HG02884 (cell line): Measurements from ENCODE around the gene NDN.
"Not testable (repeated sequence)": the region's sequence is repeated elsewhere in the genome, so short reads cannot be mapped to it uniquely, and the experiment has no call there.

Source experiments
- ATAC-seq: cut with Tn5 transposase; IDR thresholded peaks from one replicate; pipeline ENCODE4 v1.9.1; 2021; ENCODE audit warnings: mild to moderate bottlenecking, moderate library complexity; ENCODE audit not compliant: unreplicated experiment

NDN gene, protein sequence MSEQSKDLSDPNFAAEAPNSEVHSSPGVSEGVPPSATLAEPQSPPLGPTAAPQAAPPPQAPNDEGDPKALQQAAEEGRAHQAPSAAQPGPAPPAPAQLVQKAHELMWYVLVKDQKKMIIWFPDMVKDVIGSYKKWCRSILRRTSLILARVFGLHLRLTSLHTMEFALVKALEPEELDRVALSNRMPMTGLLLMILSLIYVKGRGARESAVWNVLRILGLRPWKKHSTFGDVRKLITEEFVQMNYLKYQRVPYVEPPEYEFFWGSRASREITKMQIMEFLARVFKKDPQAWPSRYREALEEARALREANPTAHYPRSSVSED

DNA sequence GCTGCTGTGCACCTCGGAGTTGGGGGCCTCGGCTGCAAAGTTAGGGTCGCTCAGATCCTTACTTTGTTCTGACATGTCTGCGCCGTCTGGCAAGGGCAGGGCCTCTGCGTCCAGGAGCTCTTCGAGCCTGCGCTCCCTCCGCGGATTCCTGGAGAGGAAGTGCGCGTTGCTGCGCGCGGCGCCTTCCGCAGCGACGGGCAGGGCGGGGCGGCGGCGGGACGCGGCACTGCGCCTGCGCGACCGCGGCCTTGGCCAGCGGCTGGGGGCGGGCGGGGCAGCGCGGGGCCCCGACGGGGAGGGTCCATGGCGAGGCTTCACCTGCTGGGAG, at the start of gene NDN:
TSS of gene NDN (minus strand) at position 163 of the 328 bp plus-strand sequence. CDS start at position 75, 88 bp downstream.
- no peak for ATAC-seq

DNA sequence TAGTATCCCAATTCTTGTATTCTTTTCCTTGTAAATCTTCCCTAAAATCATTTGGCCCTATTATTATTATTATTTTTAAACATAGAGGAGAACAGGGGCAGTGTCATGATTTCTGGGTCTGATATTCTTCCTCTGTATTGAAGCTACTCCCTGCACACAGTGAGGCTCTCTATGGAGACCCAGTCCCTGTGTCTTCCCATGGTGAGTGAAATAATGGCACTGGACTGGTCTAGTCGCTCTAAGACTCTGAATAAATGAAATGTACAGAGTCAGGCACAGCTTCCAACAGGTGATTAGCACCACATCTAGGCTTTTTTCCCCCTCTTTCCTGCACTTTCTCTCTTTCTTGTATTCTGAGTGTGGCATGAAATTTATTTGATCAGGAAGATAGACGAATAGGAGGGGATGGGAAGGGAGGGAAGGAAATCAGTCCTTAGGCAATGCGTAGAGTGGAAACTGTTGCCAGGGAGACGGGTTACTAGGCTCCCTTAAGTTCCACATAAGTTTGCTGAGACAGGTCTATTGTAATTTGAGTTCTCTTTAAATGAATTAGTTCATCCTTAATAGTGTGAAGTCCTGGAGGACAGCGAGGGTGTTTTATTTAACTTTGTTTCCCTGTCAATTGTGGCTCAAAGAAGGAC, 49.0 kb upstream of the NDN start:
- no peak for ATAC-seq

DNA sequence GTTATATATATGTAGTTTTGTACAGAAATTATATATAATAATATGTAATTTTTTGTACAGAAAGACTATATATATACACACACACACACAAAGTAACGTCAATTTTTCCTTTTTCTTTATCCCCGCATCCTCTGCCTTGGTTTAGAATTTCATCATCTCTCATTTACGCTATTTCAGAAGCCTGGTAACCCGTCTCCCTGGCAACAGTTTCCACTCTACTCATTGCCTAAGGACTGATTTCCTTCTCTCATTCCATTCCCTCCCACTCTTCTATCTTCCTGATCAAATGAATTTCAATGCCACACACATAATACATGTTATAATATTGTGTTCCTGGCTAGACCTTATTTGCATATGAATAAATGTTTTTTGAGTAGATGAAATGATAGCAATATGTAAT, 47.8 kb upstream of the NDN start:
- no peak for ATAC-seq

DNA sequence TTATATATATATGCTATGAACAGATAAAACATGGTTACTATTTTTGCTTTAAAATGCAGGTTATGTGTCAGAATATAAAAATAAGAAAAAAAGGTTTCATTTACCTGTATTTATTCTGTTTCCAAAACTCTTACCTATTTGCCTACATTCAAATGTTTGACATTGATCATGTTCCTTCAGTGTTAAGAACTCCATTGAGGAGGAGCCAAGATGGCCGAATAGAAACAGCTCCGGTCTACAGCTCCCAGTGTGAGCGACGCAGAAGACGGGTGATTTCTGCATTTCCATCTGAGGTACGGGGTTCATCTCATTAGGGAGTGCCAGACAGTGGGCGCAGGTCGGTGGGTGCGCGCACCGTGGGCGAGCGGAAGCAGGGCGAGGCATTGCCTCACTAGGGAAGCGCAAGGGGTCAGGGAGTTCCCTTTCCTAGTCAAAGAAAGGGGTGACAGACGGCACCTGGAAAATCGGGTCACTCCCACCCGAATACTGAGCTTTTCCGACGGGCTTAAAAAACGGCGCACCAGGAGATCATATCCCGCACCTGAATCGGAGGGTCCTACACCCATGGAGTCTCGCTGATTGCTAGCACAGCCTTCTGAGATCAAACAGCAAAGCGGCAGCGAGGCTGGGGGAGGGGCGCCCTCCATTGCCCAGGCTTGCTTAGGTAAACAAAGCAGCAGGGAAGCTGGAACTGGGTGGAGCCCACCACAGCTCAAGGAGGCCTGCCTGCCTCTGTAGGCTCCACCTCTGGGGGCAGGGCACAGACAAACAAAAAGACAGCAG, 27.0 kb upstream of the NDN start:
- ATAC-seq = not testable (repeated sequence)

DNA sequence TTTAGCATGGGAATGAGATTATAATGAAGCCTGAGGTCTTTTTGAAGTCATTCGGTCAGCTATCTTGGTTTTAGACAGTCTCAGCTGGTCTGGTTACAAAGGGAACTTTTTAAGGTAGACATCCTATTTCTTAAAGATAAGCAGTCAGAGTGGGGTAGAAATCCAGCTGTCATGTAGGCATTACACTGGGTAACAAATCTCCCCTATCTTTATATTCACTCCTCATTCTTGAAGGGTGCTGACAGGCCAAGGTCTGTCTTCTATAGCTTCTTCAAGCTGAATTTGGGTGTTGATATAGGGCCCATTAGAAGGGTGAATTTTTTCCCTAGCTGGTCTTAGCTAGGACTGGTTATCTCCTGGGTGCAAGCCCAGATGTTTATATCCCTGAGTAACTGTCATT, 21.2 kb upstream of the NDN start:
- ATAC-seq = no peak

DNA sequence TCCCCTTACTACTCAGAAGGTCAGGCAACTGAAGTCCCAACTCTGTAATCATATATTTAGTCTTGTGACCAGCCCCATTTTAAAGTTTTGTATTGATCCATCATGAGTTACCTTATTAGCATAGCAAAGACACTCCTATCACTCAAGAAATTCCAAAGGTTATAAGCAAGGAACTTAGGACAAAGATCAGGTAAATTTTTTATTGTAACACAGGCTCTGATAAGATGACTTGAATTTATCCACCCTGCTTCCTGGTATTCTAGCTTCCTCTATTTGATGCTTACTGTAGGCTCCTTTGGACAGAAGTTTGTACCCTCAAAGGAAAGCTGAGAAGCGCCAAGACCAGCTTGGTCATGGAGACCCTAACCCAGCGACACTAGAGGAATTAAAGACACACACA, 8.2 kb upstream of the NDN start:
- no peak for ATAC-seq

DNA sequence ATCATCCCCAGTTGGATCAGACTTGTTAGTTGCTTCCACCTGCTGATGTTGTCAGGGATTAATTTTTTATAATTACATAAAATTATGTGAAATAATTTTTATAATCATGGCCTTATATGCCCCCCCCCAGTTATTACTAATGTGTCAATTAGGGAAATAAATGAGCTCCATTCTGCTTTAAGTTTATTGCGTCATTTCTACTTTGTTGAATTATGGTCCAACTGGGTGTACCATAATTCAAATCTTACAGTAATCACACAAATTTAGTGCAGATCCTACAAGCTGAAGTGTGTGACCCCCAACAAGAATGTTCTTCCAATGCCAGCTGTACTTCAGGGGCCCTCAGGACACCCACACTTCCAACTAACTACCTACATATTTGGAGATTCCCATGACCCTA, 7.5 kb upstream of the NDN start:
- ATAC-seq = no peak

DNA sequence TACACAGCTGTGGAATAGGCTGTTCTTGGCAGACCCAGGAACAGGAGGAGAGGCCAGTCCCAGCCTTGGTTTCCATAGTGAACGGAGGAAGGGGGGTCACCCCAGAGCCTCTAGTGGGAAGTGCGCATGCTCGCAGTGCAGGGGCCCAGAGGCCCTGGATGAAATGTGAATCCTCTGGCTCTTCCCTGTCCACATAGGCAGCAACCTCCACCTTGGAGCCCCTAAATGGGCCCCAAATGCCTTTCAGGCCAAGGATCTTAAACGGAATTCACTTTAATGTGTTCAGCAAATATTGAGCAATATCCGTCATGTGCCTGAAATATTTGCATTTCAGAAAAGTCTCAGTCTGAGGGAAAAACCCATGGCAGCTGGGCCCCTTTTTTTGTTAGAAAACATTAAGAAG, 3.3 kb upstream of the NDN start:
- ATAC-seq = no peak

DNA sequence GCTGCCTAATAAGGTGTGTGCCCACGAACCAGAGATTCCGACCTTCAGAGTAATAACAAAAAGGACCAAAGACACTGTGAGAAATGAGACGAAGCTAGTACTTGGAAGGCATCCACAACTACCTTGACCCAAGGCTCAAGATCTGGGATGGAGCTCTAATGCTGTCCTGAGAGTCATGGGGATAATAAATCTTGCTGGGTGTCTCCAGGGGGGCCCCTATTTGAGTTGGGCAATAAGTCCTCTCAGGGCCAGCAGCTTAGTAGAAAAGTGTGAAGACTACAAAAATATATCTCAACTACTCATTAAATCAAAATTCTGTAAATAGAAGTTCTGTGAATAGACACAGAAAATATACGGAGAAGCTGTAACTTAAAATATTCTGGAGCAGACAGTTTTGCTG, 2.9 kb upstream of the NDN start:
- ATAC-seq = no peak

DNA sequence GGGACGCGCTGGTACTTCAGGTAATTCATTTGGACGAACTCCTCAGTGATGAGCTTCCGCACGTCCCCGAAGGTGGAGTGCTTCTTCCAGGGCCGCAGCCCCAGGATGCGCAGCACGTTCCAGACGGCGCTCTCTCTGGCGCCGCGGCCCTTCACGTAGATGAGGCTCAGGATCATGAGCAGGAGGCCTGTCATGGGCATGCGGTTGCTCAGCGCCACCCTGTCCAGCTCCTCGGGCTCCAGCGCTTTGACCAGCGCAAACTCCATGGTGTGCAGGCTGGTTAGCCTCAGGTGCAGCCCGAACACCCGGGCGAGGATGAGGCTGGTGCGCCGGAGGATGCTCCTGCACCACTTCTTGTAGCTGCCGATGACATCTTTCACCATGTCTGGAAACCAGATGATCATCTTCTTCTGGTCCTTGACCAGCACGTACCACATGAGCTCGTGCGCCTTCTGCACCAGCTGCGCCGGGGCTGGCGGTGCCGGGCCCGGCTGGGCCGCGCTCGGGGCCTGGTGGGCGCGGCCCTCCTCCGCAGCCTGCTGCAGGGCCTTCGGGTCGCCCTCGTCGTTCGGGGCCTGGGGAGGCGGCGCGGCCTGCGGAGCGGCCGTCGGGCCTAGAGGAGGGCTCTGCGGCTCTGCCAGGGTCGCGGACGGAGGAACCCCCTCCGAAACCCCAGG, 501 bp downstream of the NDN start:
- ATAC-seq = no peak

DNA sequence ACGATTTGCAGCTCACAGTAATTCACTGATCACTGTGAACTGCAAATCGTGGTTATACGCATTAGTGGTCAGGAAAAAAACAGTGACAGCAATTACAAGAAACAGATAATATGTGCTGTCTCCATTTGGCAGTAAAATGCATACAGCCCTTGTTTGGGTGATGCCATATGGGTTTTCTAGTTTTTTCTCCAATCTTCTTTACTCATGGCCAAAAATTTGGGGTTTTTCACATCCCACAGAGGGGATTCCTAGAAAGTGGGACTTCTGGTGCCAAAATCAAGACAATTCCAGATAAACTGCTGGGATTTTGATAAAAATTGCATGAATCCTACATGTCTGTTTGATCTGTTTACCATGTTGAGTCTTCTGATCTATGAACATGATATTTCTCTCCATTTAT, 15.6 kb downstream of the NDN start:
- no peak for ATAC-seq

DNA sequence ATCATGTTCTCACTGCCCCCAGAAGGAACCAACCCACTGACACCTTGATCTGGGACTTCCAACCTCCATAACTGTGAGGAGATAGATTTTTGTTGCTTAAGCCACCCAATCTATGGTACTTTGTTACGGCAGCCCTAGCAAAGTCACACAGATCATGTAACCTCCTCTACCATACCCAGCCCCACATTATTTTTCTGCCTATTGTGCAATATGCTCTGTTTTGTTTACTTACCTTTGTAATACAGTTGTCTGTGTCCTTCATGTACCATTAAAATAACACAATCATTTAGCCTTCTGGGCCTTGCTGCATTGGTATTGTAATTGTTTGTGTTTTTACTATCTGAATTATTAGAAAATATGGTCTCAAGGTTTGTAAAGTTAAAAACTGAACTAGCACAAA, 16.1 kb downstream of the NDN start:
- no peak for ATAC-seq

DNA sequence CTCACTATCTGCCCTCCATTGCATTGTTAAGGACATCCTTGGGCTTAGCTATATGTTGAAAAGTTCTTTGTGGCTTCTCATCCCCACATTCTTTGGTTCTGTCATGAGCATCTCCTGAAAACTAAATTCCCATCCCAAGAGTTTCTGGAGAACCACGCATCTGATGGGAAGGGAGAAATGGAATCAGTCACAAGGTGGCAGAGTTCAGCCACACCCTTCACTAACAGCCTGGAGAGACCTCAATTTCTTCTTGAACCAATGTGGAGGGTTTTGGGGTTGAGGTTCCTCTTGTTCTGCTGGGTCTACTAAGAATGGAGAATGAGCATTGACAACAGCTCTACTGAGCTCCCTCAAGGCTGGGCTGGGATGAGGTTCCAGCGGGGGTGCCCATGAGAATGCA, 23.9 kb downstream of the NDN start:
- no peak for ATAC-seq

DNA sequence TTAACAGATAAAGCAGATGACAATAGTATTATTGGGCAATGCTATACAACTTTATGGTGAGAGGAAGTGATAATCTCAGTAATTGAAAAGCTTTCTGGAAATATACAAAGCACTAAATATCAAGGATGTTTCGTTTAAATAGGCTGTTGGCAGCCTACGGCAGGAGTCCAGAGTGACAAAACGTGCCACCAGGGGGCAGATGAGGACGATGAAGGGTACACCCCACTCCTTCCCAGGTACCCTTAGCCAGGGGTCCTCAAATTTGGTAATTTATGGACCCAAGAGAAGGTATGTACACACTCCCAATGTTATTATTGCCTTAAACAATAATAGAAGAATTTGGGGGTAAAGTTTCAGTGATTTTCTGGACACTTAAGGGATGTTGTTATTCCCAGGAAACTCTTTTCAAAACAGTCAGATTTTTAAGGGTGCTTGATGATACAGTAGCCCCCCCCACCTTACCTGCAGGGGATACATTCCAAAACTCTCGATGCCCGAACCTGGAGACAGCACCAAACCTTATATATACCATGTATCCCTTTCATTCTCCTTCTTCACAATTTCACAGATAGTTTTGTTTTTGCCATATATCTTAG, 38.1 kb downstream of the NDN start:
- no peak for ATAC-seq

DNA sequence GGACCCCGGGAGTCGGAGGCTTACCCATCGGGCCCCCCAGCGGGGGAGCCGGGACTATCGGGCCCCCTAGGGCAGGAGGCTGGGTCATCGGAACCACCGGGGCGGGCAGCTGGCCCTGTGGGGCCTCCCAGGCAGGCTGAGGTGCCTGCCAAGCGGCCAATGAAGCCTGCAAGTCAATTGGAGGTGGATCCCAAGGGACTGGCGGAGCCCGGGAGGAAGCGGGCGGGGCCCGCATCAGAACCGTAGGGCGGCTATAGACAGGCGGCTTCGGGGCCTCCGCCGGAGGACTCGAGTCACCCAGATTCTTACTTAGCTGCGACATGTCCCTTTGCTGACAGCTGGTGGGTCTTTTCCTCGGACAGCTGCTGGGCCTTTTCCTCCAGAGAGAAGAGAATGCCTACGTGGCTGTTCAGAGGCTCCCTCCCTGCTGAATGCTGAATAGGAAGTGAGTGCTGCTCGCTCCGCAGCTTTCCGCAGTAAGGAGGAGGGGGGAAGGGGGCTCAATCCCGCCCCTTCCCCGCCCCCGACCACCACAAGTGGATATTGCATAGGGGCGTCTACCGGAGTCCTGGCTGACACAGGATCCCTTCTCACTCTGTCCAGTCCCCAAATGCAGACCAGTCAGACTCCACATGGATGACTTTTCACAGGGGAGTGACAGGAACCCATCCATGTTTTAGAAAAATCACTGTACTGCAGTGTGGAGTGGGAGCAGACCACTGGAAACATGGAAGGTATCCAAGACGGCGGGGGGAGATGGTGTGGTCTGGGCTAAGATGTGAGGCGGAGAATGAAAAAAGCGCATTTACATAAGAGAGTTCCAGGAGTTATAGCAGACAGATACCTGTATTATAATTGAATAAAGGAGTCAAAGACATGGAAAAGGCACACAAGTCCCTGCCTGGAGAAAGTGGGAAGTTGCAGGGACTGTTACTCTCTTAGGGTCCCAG, 39.4 kb downstream of the NDN start, which contains the start of gene MAGEL2:
TSS of gene MAGEL2 (minus strand) at position 447 of the 950 bp plus-strand sequence. CDS start at position 322, 125 bp downstream.
- ATAC-seq = no peak

DNA sequence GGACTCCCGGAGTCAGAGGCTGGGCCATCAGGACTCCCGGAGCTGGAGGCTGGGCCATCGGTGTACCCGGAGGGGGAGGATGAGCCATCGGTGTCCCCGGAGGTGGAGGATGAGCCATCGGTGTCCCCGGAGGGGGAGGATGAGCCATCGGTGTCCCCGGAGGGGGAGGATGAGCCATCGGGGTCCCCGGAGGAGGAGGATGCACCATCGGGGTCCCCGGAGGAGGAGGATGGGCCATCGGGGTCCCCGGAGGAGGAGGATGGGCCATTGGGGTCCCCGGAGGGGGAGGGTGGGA, 40.2 kb downstream of the NDN start:
- no peak for ATAC-seq

DNA sequence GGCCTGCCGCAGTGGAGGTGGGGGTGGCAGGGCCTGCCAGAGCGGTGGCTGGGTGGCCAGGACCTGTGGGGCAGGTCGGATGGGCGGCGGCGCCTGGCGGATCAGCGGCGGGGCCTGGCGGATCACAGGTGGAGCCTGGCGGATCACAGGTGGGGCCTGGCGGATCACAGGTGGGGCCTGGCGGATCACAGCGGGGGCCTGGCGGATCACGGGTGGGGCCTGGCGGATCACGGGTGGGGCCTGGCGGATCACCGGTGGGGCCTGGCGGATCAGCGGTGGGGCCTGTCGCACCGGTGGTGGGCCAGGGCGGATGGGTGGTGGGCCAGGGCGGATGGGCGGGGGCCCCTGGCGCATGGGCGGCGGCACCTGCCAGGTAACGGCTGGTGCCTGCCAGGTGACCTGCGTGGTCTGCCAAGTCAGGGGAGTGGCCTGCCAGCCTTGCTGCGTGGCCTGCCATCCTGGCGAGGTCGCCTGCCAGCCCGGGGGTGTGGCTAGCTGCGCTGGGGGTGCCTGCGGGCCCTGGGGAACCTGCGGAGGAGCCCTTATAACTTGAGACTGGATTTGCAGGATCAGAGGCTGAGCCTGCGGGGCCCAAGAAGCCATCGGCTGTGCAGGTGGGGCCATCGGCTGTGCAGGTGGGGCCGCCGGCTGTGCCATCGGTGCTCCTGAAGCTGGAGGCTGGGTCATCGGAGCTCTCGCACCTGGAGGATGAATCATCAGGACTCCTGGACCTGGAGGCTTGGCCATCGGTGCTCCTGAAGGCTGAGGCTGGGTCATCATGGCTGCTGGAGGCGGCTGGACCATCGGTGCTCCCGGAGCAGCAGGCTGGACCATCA, 40.7 kb downstream of the NDN start:
- no peak for ATAC-seq

DNA sequence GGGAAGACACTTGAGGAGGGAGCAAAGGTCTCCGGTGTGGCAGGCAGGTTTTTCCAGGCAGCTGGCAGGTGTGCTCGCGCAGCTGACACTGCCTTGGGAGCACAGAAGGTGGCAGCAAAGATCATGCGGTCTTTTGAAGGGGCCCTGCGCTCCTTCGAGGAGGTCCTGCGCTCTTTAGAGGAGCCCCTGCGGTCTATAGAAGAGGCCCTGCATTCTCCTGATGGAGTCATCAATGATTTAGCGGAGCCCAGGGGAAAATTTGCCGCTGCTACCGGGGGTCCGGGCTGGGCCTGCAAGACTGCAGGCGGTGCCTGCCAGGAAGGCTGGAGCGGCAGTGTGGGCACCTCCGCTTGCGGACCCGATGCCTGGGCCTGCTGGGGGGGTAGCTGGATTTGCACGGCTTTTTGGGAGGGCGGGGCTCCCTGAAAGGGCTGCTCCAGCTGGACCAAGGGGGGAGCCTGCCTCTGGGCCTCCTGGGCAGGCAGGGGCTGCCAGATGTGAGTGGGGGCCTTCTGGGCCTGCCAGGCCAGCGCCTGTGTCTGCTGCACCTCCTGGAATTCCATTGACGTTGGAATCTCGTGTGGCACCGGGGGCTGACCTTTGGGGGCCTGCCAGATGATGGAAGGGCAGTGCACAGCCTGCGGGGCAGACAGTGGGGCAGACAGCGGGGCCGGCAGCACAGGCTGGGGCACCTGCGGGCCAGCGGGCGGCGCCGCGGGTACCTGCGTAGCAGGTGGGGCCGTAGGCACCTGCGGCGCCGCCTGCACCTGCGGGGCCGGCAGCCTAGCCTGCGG, 41.5 kb downstream of the NDN start:
- no peak for ATAC-seq
